SKM-1 (cell line): ENCODE results near the gene BCL7B.
"Not testable (repeated sequence)": the region's sequence is repeated elsewhere in the genome, so short reads cannot be mapped to it uniquely, and the experiment has no call there.

Experiments
- DNase-seq: peaks from one replicate; lab custom pipeline; 2025; ENCODE audit not compliant: unreplicated experiment; lab: John Stamatoyannopoulos, UW

BCL7B gene

GRCh38 chr7:73504920-73505319 is 52.6 kb downstream of the BCL7B start:
- DNase-seq, result no peak

- no peak for DNase-seq
Measured at GRCh38 chr7:73504017-73504416, 53.5 kb downstream of the BCL7B start.

- no peak for DNase-seq
Measured at GRCh38 chr7:73503229-73503628, 54.3 kb downstream of the BCL7B start.

- no peak for DNase-seq
Measured at GRCh38 chr7:73496626-73497025, 60.9 kb downstream of the BCL7B start.

- not testable (repeated sequence) for DNase-seq
Measured at GRCh38 chr7:73495507-73495906, 62.0 kb downstream of the BCL7B start.

GRCh38 chr7:73489976-73490375 is 67.5 kb downstream of the BCL7B start:
- DNase-seq, result no peak

GRCh38 chr7:73487486-73487885 is 70.0 kb downstream of the BCL7B start:
- DNase-seq, result no peak
